Prostate gland (tissue), 2 donors: ENCODE measurements around the gene MEDAG.

ENCODE experiments used
- POLR2A ChIP-seq: fragments of 450-650 bp; IDR thresholded peaks from one replicate; pipeline ENCODE4 v1.6.1; 2016; ENCODE audit warnings: antibody characterized with exemption, mild to moderate bottlenecking
- POLR2AphosphoS5 ChIP-seq: sonication (generic); formaldehyde crosslinking; IDR thresholded peaks from one replicate; pipeline ENCODE4 v1.6.1; 2017; ENCODE audit warnings: antibody characterized with exemption
- TF ChIP-seq, protein P1 (sequence below), 4 experiments: fragments of 200-600 bp in 2 of 4; fragments of 450-650 bp in 2 of 4; sonication (generic) in 2 of 4; IDR thresholded peaks; 1 replicate in 3 of 4; 2 replicates in 1 of 4; pipeline ENCODE4 v1.5.1; 2016 to 2019; ENCODE audit warnings: antibody characterized with exemption in 4 of 4, mild to moderate bottlenecking in 2 of 4, moderate library complexity in 2 of 4

GRCh38 chr13:30861836-30862467 is 44.1 kb upstream of the MEDAG start:
- TF ChIP-seq, protein P1, sequence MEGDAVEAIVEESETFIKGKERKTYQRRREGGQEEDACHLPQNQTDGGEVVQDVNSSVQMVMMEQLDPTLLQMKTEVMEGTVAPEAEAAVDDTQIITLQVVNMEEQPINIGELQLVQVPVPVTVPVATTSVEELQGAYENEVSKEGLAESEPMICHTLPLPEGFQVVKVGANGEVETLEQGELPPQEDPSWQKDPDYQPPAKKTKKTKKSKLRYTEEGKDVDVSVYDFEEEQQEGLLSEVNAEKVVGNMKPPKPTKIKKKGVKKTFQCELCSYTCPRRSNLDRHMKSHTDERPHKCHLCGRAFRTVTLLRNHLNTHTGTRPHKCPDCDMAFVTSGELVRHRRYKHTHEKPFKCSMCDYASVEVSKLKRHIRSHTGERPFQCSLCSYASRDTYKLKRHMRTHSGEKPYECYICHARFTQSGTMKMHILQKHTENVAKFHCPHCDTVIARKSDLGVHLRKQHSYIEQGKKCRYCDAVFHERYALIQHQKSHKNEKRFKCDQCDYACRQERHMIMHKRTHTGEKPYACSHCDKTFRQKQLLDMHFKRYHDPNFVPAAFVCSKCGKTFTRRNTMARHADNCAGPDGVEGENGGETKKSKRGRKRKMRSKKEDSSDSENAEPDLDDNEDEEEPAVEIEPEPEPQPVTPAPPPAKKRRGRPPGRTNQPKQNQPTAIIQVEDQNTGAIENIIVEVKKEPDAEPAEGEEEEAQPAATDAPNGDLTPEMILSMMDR (IDR thresholded peaks at IDR 0.05), result no peak
- TF ChIP-seq POLR2AphosphoS5, result no peak
- no peak for TF ChIP-seq POLR2A
